GM04503 (cell line): Measurements from ENCODE around the gene FAM13A.

Experiments
- DNase-seq: peaks from one replicate; pipeline ENCODE4 v3.0.0-alpha.2; 2012; ENCODE audit warnings: low read depth

Gene FAM13A

GRCh38 chr4:88775026-88775425 lies 282.0 kb downstream of the FAM13A start:
- no peak for DNase-seq

GRCh38 chr4:88771883-88772450 lies 285.0 kb downstream of the FAM13A start:
- DNase-seq = no peak

DNA sequence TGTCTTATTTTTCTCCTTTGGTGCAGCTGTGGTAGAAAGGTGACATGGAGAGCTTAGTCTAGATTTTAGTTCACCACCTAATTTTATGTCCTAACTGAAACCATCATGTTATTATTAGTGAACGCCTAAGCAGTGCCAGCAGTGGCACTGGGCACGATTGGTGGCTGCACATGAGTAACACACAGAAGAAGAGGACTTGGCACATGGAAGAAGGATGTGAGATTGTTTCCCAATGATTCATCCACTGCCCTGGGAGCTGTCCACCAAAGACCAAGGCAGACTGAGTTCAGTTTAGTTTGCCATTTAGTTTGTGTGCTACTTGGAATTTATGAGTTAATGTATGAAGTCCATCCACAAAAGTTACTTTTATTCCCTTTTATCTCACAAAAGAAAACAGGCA lies 291.3 kb downstream of the FAM13A start:
- DNase-seq = peak; percentile 76

GRCh38 chr4:88763075-88763474 lies 293.9 kb downstream of the FAM13A start:
- no peak for DNase-seq

- no peak for DNase-seq
These were observed 295.0 kb downstream of the FAM13A start for GRCh38 chr4:88761861-88762523.

DNA sequence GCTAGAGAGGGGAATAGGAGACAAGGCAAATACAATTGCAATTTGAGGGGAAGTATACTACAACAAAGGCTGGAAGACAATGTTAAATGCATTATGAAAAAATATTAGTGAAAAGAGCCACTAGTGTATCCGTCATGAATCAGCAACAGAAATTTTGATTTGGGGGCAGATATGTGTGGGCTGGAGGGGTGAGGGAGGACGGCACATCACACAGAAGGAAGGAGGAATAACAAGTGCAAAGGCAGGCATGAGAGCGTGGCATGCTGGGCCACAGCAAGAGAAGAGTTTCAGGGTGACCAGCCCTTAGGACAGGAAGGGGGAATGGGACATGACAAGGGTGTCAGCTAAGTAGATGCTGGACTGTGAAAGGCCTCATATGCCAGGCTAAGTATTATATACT lies 295.6 kb downstream of the FAM13A start:
- DNase-seq = no peak

DNA sequence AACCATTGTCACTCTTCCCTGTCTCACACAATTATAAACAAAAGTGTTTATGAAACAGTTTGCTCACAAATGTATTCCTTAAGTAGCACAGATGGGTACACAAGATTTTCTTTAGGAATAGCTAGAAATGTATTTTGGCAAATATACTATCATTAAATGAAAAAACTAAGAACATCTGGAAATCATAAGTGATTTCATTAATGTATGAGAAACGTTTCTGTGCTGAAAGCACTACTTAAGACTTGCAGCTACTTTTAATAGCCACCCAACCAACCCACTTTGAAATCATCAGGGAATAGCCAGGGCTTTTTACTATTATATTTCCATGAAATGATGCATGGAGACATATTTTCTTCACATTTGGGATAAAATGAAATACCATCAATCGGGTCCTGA lies 297.1 kb downstream of the FAM13A start:
- no peak for DNase-seq

DNA sequence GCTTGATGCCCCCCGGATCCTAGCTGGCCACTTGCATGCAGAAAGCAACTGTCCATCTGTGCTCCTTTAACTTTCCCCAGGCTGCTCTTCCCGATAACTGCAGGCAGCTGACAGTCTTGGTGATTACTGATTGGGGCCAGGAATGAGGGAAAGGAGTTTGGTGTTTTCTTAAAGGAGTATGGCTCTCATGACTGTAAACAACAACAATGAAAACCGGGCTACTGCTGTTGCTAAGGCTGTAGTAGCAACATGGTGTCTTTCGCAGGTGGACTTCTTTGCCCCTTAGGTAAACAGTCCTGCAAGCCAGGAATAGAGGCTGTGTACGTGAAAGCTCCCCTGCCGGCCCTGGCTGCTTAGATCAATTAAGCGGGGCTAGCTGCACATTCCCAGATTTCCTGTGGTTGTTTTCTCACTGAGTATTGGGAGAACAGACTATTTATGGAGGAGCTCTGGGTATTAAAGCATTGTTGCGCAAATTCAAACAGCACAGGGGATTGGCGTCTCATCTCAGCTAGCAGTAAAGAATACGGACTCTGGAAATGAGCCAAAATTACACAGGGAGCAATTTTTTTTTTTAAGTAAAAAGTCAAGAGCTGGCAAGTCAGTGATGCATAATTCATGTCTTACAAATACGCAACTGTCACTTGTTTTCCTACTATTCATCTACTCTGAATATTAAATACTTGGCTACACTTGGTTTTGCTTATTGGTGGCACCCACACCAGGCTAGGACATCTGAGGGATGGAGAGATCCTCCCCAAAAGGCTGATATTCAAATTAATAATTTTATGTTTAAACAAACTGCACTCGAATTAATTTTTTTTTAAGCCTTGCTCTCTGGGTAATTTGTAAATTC lies 297.7 kb downstream of the FAM13A start:
- no peak for DNase-seq

DNA sequence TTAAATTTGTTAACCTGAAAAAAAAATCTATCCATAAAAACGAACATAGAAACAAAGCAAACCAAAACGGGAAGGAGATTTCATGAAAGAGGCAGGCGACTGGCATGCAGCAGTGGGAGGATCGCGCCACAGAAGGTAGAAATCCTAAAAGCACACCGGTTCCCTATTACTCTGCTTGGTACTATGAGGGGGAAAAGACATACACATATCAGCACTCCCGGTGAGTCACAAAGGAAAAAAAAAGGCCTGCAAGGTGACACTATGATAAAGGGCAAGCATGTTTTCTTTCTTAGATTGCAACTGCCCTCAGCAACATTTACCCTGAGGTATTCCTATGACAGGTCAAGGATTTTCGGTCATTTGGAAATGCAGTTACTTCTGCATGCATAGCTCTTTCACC lies 298.7 kb downstream of the FAM13A start:
- DNase-seq = no peak

DNA sequence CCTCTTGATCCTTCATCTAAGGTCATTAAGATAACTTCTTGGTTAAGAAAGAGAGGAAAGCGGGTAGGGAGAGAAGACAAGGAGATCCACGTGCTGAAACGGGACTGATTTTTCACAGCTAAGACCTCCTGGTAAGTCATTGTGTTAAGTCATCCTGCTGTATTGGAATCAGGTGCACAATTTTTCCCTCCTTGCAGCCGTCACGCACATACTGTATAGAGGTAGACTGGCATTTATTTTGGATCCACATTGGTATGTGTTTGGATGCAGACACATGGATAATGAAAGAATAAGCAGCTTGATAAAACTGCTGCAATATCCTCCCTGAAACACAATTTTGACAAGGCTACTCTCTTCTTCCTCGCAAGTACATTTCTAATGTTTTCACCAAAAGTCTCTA lies 299.2 kb downstream of the FAM13A start:
- no peak for DNase-seq

- no peak for DNase-seq
These were observed 299.9 kb downstream of the FAM13A start for GRCh38 chr4:88757067-88757466.

DNA sequence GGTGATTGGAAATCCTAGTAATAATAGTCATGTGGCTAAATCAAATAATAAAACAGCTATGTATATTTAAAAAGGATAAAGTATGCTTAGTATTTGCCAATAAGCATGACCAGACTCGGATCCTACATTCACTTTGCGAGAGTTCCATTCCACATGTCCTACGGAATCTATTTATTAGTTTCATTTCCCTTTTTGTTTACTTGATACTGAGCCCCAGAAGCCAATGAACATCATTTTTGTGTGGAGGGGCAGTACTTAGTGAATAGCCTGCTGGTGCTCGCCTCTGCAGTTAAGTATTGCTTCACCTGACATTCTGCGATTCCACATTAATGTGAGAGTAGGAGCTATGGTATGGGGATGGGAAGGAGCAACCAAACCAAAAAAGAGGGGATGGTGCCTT lies 300.8 kb downstream of the FAM13A start:
- no peak for DNase-seq

GRCh38 chr4:88755454-88755853 lies 301.5 kb downstream of the FAM13A start:
- DNase-seq = no peak

GRCh38 chr4:88754796-88755195 lies 302.2 kb downstream of the FAM13A start:
- DNase-seq = no peak

GRCh38 chr4:88753658-88754571 lies 303.1 kb downstream of the FAM13A start:
- DNase-seq = no peak

DNA sequence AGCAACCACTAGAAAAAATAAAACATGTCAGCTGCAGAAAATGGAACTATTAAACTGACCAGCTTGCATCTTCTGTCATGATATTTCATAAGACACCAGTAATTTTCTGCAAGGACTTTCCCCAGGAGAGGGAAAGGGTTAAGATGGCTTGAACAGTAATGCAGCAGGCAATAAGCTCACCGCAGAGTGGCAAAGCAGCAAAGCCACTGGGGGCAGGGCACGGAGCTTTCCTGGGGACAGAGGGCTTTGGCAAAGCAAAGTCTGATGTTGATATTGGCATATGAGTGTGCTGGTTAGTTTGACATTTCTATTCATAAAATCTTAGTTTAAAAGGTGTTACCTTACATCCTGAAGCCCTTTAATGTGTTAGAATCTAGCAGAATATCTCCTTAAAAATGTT lies 304.2 kb downstream of the FAM13A start:
- no peak for DNase-seq

- no peak for DNase-seq
These were observed 304.9 kb downstream of the FAM13A start for GRCh38 chr4:88752076-88752463.

- no peak for DNase-seq
These were observed 305.5 kb downstream of the FAM13A start for GRCh38 chr4:88751258-88752075.

DNA sequence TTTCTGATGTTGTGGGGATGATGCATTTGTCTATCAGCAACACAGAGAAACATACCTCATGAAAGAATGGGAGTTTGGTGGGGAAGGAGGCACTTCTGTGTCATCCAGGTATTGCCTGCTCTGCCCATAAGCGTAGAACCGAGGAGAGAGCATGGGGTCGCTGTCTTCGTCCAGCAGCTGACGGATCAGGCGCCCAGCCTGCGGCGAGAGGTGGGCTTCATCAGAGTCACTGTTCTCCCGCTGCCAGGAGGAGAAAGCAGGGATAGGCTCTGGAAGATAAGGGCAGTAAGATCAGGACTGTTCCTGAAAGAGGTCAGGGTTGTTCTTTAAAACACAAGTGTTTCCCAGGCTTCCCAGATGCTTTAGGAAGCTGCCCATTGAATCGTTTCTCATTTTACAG lies 306.6 kb downstream of the FAM13A start:
- no peak for DNase-seq

DNA sequence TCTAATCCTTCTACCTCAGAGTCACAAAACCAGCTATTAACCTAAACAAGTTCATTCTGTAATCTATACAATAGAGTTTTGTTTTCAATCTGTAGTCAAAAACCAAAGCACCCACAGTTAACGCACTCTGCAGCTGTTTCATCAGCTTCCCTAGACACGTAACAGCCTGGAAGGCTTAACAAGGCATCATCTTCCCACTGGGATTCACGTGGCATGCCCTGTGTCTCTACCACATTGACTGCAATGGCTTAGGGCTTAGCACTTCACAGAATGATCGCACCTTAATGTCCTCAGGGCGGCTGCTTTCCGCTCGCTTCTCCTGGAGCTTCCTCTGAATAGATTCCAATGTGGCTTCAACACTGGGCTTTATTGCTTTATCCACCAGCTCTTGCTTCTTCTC lies 309.6 kb downstream of the FAM13A start:
- DNase-seq = no peak

GRCh38 chr4:88746206-88746605 lies 310.8 kb downstream of the FAM13A start:
- no peak for DNase-seq
